CD14-positive monocyte (primary cell): ENCODE results near the gene MAN2B2. TPM values are rescaled to one million over a fixed set of nuclear protein-coding genes. Genes with fewer than 3 reads are reported as not detected.

Source experiments
- DNase-seq, 3 donors: peaks; one replicate each; pipeline ENCODE4 v3.0.0-alpha.2; 2011 to 2022
- H2AFZ ChIP-seq: 2 replicates; pipeline ENCODE4 v1.6.0; 2012; ENCODE audit warnings: mild to moderate bottlenecking, low read depth, low read length, inconsistent platforms; ENCODE audit not compliant: insufficient read depth, poor library complexity, severe bottlenecking
- H3K27ac ChIP-seq, 2 donors: 1 replicate in 1 of 2; 2 replicates in 1 of 2; pipeline ENCODE4 v1.5.1; 2012 to 2013; ENCODE audit warnings: low read length in 2 of 2, control low read depth in 1 of 2, inconsistent platforms in 1 of 2, low read depth in 1 of 2, mild to moderate bottlenecking in 1 of 2
- H3K27me3 ChIP-seq, 2 donors: one replicate each; pipeline versions ENCODE4 v1.6.0 to v1.6.1; 2011 to 2013; ENCODE audit warnings: low read length in 2 of 2; ENCODE audit not compliant: control insufficient read depth in 2 of 2, insufficient read depth in 2 of 2
- H3K36me3 ChIP-seq, 2 donors: replicated peaks in 1 of 2; 1 replicate in 1 of 2; 2 replicates in 1 of 2; pipeline versions ENCODE4 v1.5.1 to v1.6.1; 2012 to 2013; ENCODE audit warnings: low read length in 2 of 2, control low read depth in 1 of 2, inconsistent platforms in 1 of 2, mild to moderate bottlenecking in 1 of 2; ENCODE audit not compliant: insufficient read depth in 2 of 2, control insufficient read depth in 1 of 2
- H3K4me1 ChIP-seq, 2 donors: 1 replicate in 1 of 2; 2 replicates in 1 of 2; pipeline versions ENCODE4 v1.5.1 to v1.6.1; 2012 to 2013; ENCODE audit warnings: low read length in 2 of 2, control low read depth in 1 of 2, inconsistent platforms in 1 of 2, mild to moderate bottlenecking in 1 of 2, moderate library complexity in 1 of 2; ENCODE audit not compliant: insufficient read depth in 2 of 2, control insufficient read depth in 1 of 2
- H3K4me2 ChIP-seq: replicated peaks from 2 replicates; pipeline ENCODE3; 2012; ENCODE audit warnings: low read length, moderate library complexity, mild to moderate bottlenecking; ENCODE audit not compliant: poor library complexity, severe bottlenecking; ENCODE audit errors: extremely low read depth
- H3K4me3 ChIP-seq, 3 experiments: fragments of 200-600 bp in 1 of 3; sonication (generic) in 1 of 3; replicated peaks in 1 of 3; 1 replicate in 2 of 3; 2 replicates in 1 of 3; pipeline ENCODE4 v1.5.1; 2011 to 2013; ENCODE audit warnings: low read length in 3 of 3, mild to moderate bottlenecking in 3 of 3, control low read depth in 2 of 3, low read depth in 2 of 3, inconsistent platforms in 1 of 3, moderate library complexity in 1 of 3
- H3K79me2 ChIP-seq: 2 replicates; pipeline ENCODE4 v1.6.0; 2012; ENCODE audit warnings: mild to moderate bottlenecking, control low read depth, inconsistent platforms, low read length, moderate library complexity; ENCODE audit not compliant: insufficient read depth
- H3K9ac ChIP-seq: 2 replicates; pipeline ENCODE4 v1.6.0; 2017; ENCODE audit warnings: low read length, mild to moderate bottlenecking; ENCODE audit not compliant: insufficient read depth, poor library complexity, severe bottlenecking
- H3K9me3 ChIP-seq, 2 donors: replicated peaks in 1 of 2; 1 replicate in 1 of 2; 2 replicates in 1 of 2; pipeline versions ENCODE4 v1.5.1 to v1.6.1; 2012 to 2013; ENCODE audit warnings: low read length in 2 of 2, control low read depth in 1 of 2; ENCODE audit not compliant: control insufficient read depth in 1 of 2, insufficient read depth in 1 of 2
- H4K20me1 ChIP-seq: 2 replicates; pipeline ENCODE4 v1.6.0; 2012; ENCODE audit warnings: mild to moderate bottlenecking, low read length, control low read depth, moderate library complexity; ENCODE audit not compliant: insufficient read depth
- H3K27ac Mint-ChIP-seq, 7 donors: one replicate each; pipeline ENCODE4 v1.8.0; 2020; ENCODE audit warnings: mild to moderate bottlenecking in 7 of 7, mixed read lengths in 7 of 7, moderate library complexity in 6 of 7, inconsistent platforms in 2 of 7
- H3K27me3 Mint-ChIP-seq, 3 donors: one replicate each; pipeline ENCODE4 v1.8.0; 2021 to 2022; ENCODE audit warnings: low read depth in 3 of 3, mild to moderate bottlenecking in 3 of 3, mixed read lengths in 3 of 3, moderate library complexity in 3 of 3, inconsistent platforms in 1 of 3
- H3K36me3 Mint-ChIP-seq, 2 donors: one replicate each; pipeline ENCODE4 v1.8.0; 2020; ENCODE audit warnings: mixed read lengths in 2 of 2, inconsistent platforms in 1 of 2, mild to moderate bottlenecking in 1 of 2
- H3K4me1 Mint-ChIP-seq: one replicate; pipeline ENCODE4 v1.8.0; 2020; ENCODE audit warnings: mild to moderate bottlenecking, mixed read lengths
- H3K4me3 Mint-ChIP-seq, 2 donors: one replicate each; pipeline ENCODE4 v1.8.0; 2020; ENCODE audit warnings: mild to moderate bottlenecking in 2 of 2, mixed read lengths in 2 of 2, moderate library complexity in 1 of 2
- H3K9me3 Mint-ChIP-seq, 7 donors: one replicate each; pipeline ENCODE4 v1.8.0; 2020 to 2022; ENCODE audit warnings: mixed read lengths in 7 of 7, mild to moderate bottlenecking in 6 of 7, moderate library complexity in 6 of 7, inconsistent platforms in 2 of 7
- WGBS: methylation state at CpG from one replicate; pipeline ENCODE4 v1.1.5; 2013; ENCODE audit warnings: missing lambda C conversion rate; ENCODE audit not compliant: insufficient coverage; 5-methylcytosine and 5-hydroxymethylcytosine counted together
- intact Hi-C, 2 donors: fragments of 100-400 bp; cut with micrococcal nuclease; formaldehyde crosslinking; loops; one replicate each; pipeline versions ENCODE4 v1.15.0 to v1.15.1; 2023
- polyA plus RNA-seq, 3 donors: library from polyadenylated mRNA; depleted of rRNA in 1 of 3; unstranded in 2 of 3; stranded (reverse) in 1 of 3; fragments of 300-500 nt in 2 of 3; fragments of >200 nt in 1 of 3; fragmentation: Illumina TruSeq in 2 of 3; gene quantifications; 1 replicate in 2 of 3; 2 replicates in 1 of 3; pipeline ENCODE4 v1.2.3, GENCODE V29; 2012 to 2021
- TF ChIP-seq, protein P1 (sequence below): fragments of 200-600 bp; IDR thresholded peaks from one replicate; pipeline ENCODE4 v1.8.0; 2022; ENCODE audit warnings: antibody characterized with exemption, mild to moderate bottlenecking

MAN2B2 gene
- polyA plus RNA-seq, 3 donors: 9.6 to 28.4 (median 10.6) TPM

DNA sequence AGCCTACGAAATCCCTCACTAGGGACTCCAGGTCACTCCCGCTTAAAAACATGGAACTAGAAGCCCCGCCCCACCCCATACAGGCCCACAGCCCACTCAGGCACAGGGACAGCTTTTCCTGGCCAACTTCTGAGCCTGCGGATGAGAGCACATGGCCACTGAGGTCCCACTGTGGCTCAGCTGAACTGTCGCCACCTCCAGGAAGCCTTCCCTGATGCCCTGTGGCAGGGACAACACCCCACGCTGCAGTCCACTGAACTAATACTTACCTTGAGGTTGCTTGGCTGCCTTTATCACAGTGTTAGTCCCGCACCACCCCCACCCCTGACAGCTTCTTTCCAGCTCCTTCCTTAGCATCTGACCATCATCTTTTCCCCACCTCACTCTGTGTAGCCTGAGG is 39.3 kb upstream of the MAN2B2 start:
- no peaks in the 10 kb centered on the region for H3K4me1 ChIP-seq
- no peaks in the 10 kb centered on the region for H4K20me1 ChIP-seq
- TF ChIP-seq, protein P1, sequence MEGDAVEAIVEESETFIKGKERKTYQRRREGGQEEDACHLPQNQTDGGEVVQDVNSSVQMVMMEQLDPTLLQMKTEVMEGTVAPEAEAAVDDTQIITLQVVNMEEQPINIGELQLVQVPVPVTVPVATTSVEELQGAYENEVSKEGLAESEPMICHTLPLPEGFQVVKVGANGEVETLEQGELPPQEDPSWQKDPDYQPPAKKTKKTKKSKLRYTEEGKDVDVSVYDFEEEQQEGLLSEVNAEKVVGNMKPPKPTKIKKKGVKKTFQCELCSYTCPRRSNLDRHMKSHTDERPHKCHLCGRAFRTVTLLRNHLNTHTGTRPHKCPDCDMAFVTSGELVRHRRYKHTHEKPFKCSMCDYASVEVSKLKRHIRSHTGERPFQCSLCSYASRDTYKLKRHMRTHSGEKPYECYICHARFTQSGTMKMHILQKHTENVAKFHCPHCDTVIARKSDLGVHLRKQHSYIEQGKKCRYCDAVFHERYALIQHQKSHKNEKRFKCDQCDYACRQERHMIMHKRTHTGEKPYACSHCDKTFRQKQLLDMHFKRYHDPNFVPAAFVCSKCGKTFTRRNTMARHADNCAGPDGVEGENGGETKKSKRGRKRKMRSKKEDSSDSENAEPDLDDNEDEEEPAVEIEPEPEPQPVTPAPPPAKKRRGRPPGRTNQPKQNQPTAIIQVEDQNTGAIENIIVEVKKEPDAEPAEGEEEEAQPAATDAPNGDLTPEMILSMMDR: no peak
- 96% methylated on average over 5 of the region's 7 CpGs for WGBS
- H3K27ac ChIP-seq: no peak overlapping the region
- H3K79me2 ChIP-seq: no peaks in the 10 kb centered on the region
- Mint-ChIP-seq H3K4me1 (no peaks in the 10 kb centered on the region), H3K27ac (peak overlapping the region in 1 of 7 donors; percentile 42), H3K4me3 (no peak overlapping the region), H3K9me3 (peaks cover 0 to 3% (median 1%) of the 10 kb centered on the region in 7 donors), H3K36me3 (no peaks in the 10 kb centered on the region), H3K27me3 (peaks cover 2 to 4% (median 2%) of the 10 kb centered on the region in 3 donors)
- no peaks in the 10 kb centered on the region for H3K36me3 ChIP-seq
- H3K4me2 ChIP-seq: no peak overlapping the region
- no peaks in the 10 kb centered on the region for H3K27me3 ChIP-seq
- DNase-seq: no peak
- no peaks in the 10 kb centered on the region for H3K9me3 ChIP-seq
- no peak overlapping the region for H3K4me3 ChIP-seq
- H3K9ac ChIP-seq: no peak overlapping the region
- H2AFZ ChIP-seq: no peak overlapping the region
- intact Hi-C loops: no loop called here

DNA sequence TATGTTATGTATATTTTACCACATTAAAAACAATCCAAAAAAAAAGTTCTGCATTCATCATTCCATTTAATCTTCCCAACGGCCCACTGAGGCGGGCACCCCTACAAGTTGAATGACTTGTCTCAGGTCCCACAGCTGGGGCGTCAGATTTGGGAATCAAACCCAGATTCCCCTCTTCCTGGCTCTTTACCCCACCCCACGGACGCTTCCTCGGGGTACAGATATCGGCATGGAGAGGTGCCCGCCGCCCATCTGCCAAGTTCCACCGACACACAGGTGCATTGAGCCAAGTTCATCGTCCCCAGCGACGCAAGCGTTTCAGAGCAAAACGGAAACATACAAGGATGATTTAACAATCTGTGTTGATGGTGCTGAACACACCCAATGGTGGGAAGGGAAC is 36.9 kb upstream of the MAN2B2 start:
- Mint-ChIP-seq H3K4me3 (no peak overlapping the region), H3K36me3 (no peaks in the 10 kb centered on the region), H3K27me3 (peaks cover 2 to 4% (median 4%) of the 10 kb centered on the region in 3 donors), H3K9me3 (peaks cover 0 to 6% (median 2%) of the 10 kb centered on the region in 7 donors), H3K27ac (no peak overlapping the region), H3K4me1 (no peaks in the 10 kb centered on the region)
- TF ChIP-seq, protein P1: no peak
- intact Hi-C loops: no loop called here
- Histone ChIP-seq H3K27ac (no peak overlapping the region), H4K20me1 (no peaks in the 10 kb centered on the region), H3K4me1 (no peaks in the 10 kb centered on the region), H3K36me3 (no peaks in the 10 kb centered on the region), H3K79me2 (no peaks in the 10 kb centered on the region), H3K27me3 (no peaks in the 10 kb centered on the region), H3K9ac (no peak overlapping the region), H2AFZ (no peak overlapping the region), H3K4me2 (no peak overlapping the region), H3K4me3 (no peak overlapping the region), H3K9me3 (no peaks in the 10 kb centered on the region)
- no peak for DNase-seq
- 93% methylated on average over 9 of the region's 15 CpGs for WGBS
